Esophagus squamous epithelium (tissue), 5 donors: ENCODE data around the gene TM2D3. TPM values are rescaled to one million over a fixed set of nuclear protein-coding genes. Genes with fewer than 3 reads are reported as not detected.
"Not testable (repeated sequence)": the region's sequence is repeated elsewhere in the genome, so short reads cannot be mapped to it uniquely, and the experiment has no call there.

Source experiments
- DNase-seq: peaks from one replicate; lab custom pipeline; 2025; lab: John Stamatoyannopoulos, UW
- H3K27ac ChIP-seq, 4 donors: fragments of 200-600 bp; sonication (generic); one replicate each; pipeline ENCODE4 v1.5.1; 2016 to 2019; ENCODE audit warnings: mild to moderate bottlenecking in 1 of 4
- H3K27me3 ChIP-seq, 4 donors: fragments of 200-600 bp; sonication (generic); 1 replicate in 3 of 4; 2 replicates in 1 of 4; pipeline versions ENCODE4 v1.5.1 to v1.6.0; 2017 to 2021; ENCODE audit warnings: antibody characterized with exemption in 1 of 4
- H3K36me3 ChIP-seq, 3 donors: fragments of 200-600 bp; sonication (generic); one replicate each; pipeline ENCODE4 v1.5.1; 2016 to 2019
- H3K4me1 ChIP-seq, 3 donors: fragments of 200-600 bp; sonication (generic); one replicate each; pipeline ENCODE4 v1.5.1; 2017 to 2019
- H3K4me3 ChIP-seq, 4 donors: fragments of 200-600 bp; sonication (generic); 1 replicate in 3 of 4; 2 replicates in 1 of 4; pipeline ENCODE4 v1.5.1; 2016 to 2019; ENCODE audit warnings: mild to moderate bottlenecking in 2 of 4, moderate library complexity in 1 of 4
- H3K9me3 ChIP-seq, 3 donors: fragments of 200-600 bp; sonication (generic); one replicate each; pipeline ENCODE4 v1.5.1; 2016 to 2019
- CTCF ChIP-seq, 6 experiments: fragments of 450-650 bp in 4 of 6; fragments of 200-600 bp in 2 of 6; sonication (generic) in 2 of 6; IDR thresholded peaks; one replicate each; pipeline ENCODE4 v1.5.1; 2016 to 2019; ENCODE audit warnings: antibody characterized with exemption in 6 of 6, mild to moderate bottlenecking in 4 of 6, moderate library complexity in 4 of 6
- POLR2A ChIP-seq, 4 donors: fragments of 450-650 bp; IDR thresholded peaks; one replicate each; pipeline ENCODE4 v1.6.1; 2017; ENCODE audit warnings: antibody characterized with exemption in 4 of 4, mild to moderate bottlenecking in 4 of 4, moderate library complexity in 3 of 4
- WGBS, 2 donors: methylation state at CpG; one replicate each; pipeline ENCODE4 v1.1.5; 2018; 5-methylcytosine and 5-hydroxymethylcytosine counted together
- intact Hi-C: fragments of 100-400 bp; cut with DNase I; formaldehyde crosslinking; loops from one replicate; pipeline ENCODE4 v1.15.0; 2022
- total RNA-seq, 4 donors: library from RNA; depleted of rRNA; stranded (reverse); fragments of >200 nt; gene quantifications; one replicate each; pipeline ENCODE4 v1.1.0, GENCODE V29; 2016
- donor health status: DM: yes; HTN: yes; CAD: no.

TM2D3 gene
- total RNA-seq, 4 donors from 2014 or later, result 11.0 to 32.2 (median 19.9) TPM

DNA sequence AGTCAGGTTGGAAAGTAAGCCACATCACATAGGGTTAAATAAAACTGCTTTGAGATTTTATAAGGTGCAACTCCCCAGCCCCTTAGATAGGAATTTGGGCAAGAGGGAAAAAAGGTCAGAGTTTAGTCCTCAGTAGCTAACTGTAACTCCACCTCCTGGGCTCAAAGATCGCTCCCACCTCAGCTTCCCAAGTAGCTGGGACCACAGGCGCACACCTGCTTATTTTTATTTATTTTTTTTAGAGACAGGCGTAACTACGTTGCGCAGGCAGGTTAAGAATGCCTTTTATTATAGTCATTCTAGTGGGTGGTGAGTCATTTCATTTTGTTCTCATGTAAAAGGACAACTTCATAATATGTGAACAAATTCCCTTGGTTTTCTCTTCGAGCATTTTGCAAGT is 14.7 kb downstream of the TM2D3 start:
- Histone ChIP-seq H3K27ac (no peak overlapping the region), H3K4me1 (peaks cover 6 to 20% (median 6%) of the 10 kb centered on the region in 3 donors), H3K9me3 (no peaks in the 10 kb centered on the region), H3K27me3 (no peaks in the 10 kb centered on the region), H3K36me3 (peaks cover 0 to 30% (median 7%) of the 10 kb centered on the region in 3 donors), H3K4me3 (no peak overlapping the region)
- DNase-seq, result no peak
- intact Hi-C loops, result loop anchor here (5.0 kb wide), 1 partner anchor 330 kb away; no protein-coding TSS in a partner anchor
- 47 to 51% methylated on average over 6 of the region's 6 CpGs for WGBS, 2 donors
- no peak for TF ChIP-seq CTCF (IDR thresholded peaks at IDR 0.05)
- no peak for TF ChIP-seq POLR2A (IDR thresholded peaks at IDR 0.05)

DNA sequence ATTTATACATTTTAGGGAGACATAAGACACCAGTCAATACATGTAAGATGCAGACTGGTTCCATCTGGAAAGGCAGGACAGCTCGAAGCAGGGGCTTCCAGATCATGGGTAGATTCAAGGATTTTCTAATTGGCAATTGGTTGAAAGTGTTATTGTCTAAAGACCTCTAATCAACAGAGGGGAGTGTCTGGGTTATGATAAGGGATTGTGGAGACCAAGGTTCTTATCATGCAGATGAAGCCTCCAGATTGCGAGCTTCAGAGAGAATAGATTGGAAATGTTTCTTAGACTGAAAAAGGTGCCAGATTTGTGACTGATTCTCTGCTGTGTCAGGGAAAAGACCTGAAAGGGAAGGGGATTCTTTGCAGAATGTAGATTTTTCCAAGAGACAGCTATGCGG is 15.1 kb downstream of the TM2D3 start:
- Histone ChIP-seq H3K9me3 (no peaks in the 10 kb centered on the region), H3K27ac (no peak overlapping the region), H3K4me1 (peaks cover 2 to 15% (median 6%) of the 10 kb centered on the region in 3 donors), H3K36me3 (peaks cover 0 to 26% (median 7%) of the 10 kb centered on the region in 3 donors), H3K4me3 (no peak overlapping the region), H3K27me3 (no peaks in the 10 kb centered on the region)
- 82 to 86% methylated on average over 3 of the region's 3 CpGs for WGBS, 2 donors
- no peak for DNase-seq
- intact Hi-C loops, result loop anchor here (5.0 kb wide), 1 partner anchor 330 kb away; no protein-coding TSS in a partner anchor
- TF ChIP-seq POLR2A (IDR thresholded peaks at IDR 0.05) (no peak), CTCF (IDR thresholded peaks at IDR 0.05) (no peak)

- 65 to 79% methylated on average over 7 of the region's 7 CpGs for WGBS, 2 donors
- TF ChIP-seq POLR2A (IDR thresholded peaks at IDR 0.05) (no peak), CTCF (IDR thresholded peaks at IDR 0.05) (no peak)
- intact Hi-C loops, result loop anchor here (5.0 kb wide), 1 partner anchor 329 kb away; no protein-coding TSS in a partner anchor
Observed at GRCh38 chr15:101635944-101636727, 16.0 kb downstream of the TM2D3 start.

DNA sequence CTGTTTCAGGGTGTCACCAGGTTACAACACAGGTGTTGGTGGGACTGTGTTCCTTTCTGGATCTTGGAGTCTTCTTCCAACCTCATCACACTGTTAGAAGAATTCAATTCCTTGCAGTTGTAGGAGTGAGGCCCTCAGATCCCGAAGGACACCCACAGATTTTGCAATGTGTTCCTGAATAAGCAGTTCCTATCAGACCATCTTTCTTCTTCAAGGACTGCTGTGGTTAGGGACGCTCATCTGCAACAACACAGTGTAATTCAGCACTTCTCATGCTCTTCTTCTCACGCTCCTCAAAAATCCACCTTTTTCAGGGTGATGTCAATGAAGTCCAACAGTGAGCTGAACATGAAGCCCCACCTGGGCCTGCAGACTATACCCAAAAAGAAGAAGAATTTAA is 18.8 kb downstream of the TM2D3 start:
- DNase-seq, result no peak
- 82 to 100% methylated on average over 1 to 3 of the region's 3 CpGs for WGBS, 2 donors
- H3K27ac ChIP-seq, result no peak overlapping the region
- H3K27me3 ChIP-seq, result no peaks in the 10 kb centered on the region
- no peak overlapping the region for H3K4me3 ChIP-seq
- TF ChIP-seq CTCF (IDR thresholded peaks at IDR 0.05) (no peak), POLR2A (IDR thresholded peaks at IDR 0.05) (no peak)
- intact Hi-C loops, result no loop called here
- no peaks in the 10 kb centered on the region for H3K4me1 ChIP-seq
- no peaks in the 10 kb centered on the region for H3K9me3 ChIP-seq
- no peaks in the 10 kb centered on the region for H3K36me3 ChIP-seq

More at GRCh38 chr15:101635944-101636727, 16.0 kb downstream of the TM2D3 start:
- H3K27me3 ChIP-seq, result no peaks in the 10 kb centered on the region
- no peak overlapping the region for H3K4me3 ChIP-seq
- peaks cover 0 to 6% (median 6%) of the 10 kb centered on the region in 3 donors for H3K4me1 ChIP-seq
- H3K27ac ChIP-seq, result no peak overlapping the region
- DNase-seq, result no peak
- H3K36me3 ChIP-seq, result peaks cover 0 to 22% (median 7%) of the 10 kb centered on the region in 3 donors
- no peaks in the 10 kb centered on the region for H3K9me3 ChIP-seq

- H3K27me3 ChIP-seq, H3K4me3 ChIP-seq, H3K9me3 ChIP-seq, H3K36me3 ChIP-seq, H3K4me1 ChIP-seq, intact Hi-C loops, DNase-seq, H3K27ac ChIP-seq: not testable (repeated sequence)
- no CpG with 5 or more reads among the region's 15 CpGs for WGBS, 2 donors
Observed at GRCh38 chr15:101626729-101627128, 25.5 kb downstream of the TM2D3 start.
